Smooth muscle cell (in vitro differentiated cells): Measurements from ENCODE around the gene OLIG3. TPM values are rescaled to one million over a fixed set of nuclear protein-coding genes. Genes with fewer than 3 reads are reported as not detected.

Experiments used
- DNase-seq: peaks from one replicate; lab custom pipeline; 2025; ENCODE audit not compliant: unreplicated experiment; lab: John Stamatoyannopoulos, UW
- H2AFZ ChIP-seq: fragments of 200-600 bp; sonication (generic); 2 replicates; pipeline ENCODE4 v1.6.0; 2016; ENCODE audit warnings: antibody characterized with exemption, low read depth, mild to moderate bottlenecking
- H3F3A ChIP-seq: fragments of 200-600 bp; sonication (generic); 2 replicates; pipeline ENCODE4 v1.6.0; 2017; ENCODE audit warnings: antibody characterized with exemption, low read depth
- H3K27ac ChIP-seq: fragments of 200-600 bp; sonication (generic); 2 replicates; pipeline ENCODE4 v1.5.1; 2016; ENCODE audit warnings: low read depth, mild to moderate bottlenecking
- H3K27me3 ChIP-seq: fragments of 200-600 bp; sonication (generic); 2 replicates; pipeline ENCODE4 v1.6.1; 2016; ENCODE audit warnings: low read depth, mild to moderate bottlenecking
- H3K36me3 ChIP-seq: fragments of 200-600 bp; sonication (generic); 2 replicates; pipeline ENCODE4 v1.5.1; 2016; ENCODE audit warnings: low read depth
- H3K4me1 ChIP-seq: fragments of 200-600 bp; sonication (generic); 2 replicates; pipeline ENCODE4 v1.5.1; 2016; ENCODE audit warnings: low read depth
- H3K4me2 ChIP-seq: fragments of 200-600 bp; sonication (generic); 2 replicates; pipeline ENCODE4 v1.6.0; 2016; ENCODE audit warnings: mild to moderate bottlenecking
- H3K4me3 ChIP-seq: fragments of 200-600 bp; sonication (generic); 2 replicates; pipeline ENCODE4 v1.5.1; 2016; ENCODE audit warnings: mild to moderate bottlenecking
- H3K79me2 ChIP-seq: fragments of 200-600 bp; sonication (generic); 2 replicates; pipeline ENCODE4 v1.6.0; 2016; ENCODE audit warnings: low read depth, mild to moderate bottlenecking
- H3K9ac ChIP-seq: fragments of 200-600 bp; sonication (generic); 2 replicates; pipeline ENCODE4 v1.6.0; 2016; ENCODE audit warnings: low read depth
- H3K9me3 ChIP-seq: fragments of 200-600 bp; sonication (generic); replicated peaks from 2 replicates; pipeline ENCODE4 v1.5.1; 2016; ENCODE audit warnings: low read depth
- H4K20me1 ChIP-seq: fragments of 200-600 bp; sonication (generic); 2 replicates; pipeline ENCODE4 v1.6.0; 2016; ENCODE audit warnings: low read depth
- WGBS: methylation state at CpG from one replicate; pipeline ENCODE4 v1.1.7; 2016; ENCODE audit warnings: low lambda C conversion rate; 5-methylcytosine and 5-hydroxymethylcytosine counted together
- polyA plus RNA-seq: library from polyadenylated mRNA; unstranded; fragments of >200 nt; fragmentation: Nextera tagmentation; extraction: Ambion mirVana; gene quantifications from 2 replicates; pipeline ENCODE4 v1.2.1, GENCODE V29; 2016
- total RNA-seq: library from RNA; depleted of rRNA; stranded (reverse); fragments of >200 nt; gene quantifications from 2 replicates; pipeline ENCODE4 v1.2.3, GENCODE V29; 2014
- TF ChIP-seq, protein P1 (sequence below): fragments of 200-600 bp; sonication (generic); IDR thresholded peaks from 2 replicates; pipeline ENCODE4 v1.5.1; 2017; ENCODE audit warnings: borderline replicate concordance, mild to moderate bottlenecking, antibody characterized with exemption; ENCODE audit not compliant: insufficient read depth, poor library complexity, severe bottlenecking

The OLIG3 gene
- total and polyA plus RNA-seq, 2 experiments from 2014 or later: not detected

DNA sequence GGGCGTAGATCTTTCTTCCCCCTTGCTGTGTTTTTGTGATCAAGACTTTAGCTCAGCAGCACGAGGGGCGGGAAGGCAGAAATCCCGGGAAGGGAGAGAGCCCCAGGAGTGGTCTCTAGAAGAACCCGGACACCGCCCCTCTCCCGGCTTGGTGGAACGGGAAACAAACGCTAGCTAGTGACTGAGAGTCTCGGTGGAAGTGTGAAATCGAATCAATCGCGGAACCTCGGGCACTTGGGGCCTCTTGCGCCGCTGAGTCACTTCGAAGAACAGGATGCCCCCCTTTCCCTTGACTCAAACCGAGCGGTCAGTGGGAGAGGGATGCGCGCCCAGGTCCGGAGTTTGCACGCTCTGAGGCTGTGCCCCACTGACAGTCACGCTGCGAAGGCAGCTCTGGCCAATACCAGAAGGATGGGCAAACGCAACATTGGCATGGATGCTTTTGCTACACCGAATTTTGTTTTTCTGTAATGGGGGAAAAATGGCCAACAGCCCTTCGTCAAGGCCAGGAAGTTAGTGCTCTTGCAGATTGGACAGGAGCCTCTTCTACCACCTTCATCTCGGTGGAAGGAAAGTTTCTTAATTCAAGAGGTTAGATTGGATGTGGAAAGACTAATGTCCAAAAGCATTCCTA is 1.6 kb upstream of the OLIG3 start:
- Histone ChIP-seq H3K9ac (no peak overlapping the region), H3K27me3 (peaks cover 100% of the 10 kb centered on the region), H3K9me3 (no peaks in the 10 kb centered on the region), H3K4me1 (peaks cover 26% of the 10 kb centered on the region), H3K4me3 (no peak overlapping the region), H3K79me2 (no peaks in the 10 kb centered on the region), H3F3A (no peaks in the 10 kb centered on the region), H3K36me3 (no peaks in the 10 kb centered on the region), H4K20me1 (no peaks in the 10 kb centered on the region), H3K27ac (no peak overlapping the region), H3K4me2 (no peak overlapping the region), H2AFZ (no peak overlapping the region)
- TF ChIP-seq, protein P1, sequence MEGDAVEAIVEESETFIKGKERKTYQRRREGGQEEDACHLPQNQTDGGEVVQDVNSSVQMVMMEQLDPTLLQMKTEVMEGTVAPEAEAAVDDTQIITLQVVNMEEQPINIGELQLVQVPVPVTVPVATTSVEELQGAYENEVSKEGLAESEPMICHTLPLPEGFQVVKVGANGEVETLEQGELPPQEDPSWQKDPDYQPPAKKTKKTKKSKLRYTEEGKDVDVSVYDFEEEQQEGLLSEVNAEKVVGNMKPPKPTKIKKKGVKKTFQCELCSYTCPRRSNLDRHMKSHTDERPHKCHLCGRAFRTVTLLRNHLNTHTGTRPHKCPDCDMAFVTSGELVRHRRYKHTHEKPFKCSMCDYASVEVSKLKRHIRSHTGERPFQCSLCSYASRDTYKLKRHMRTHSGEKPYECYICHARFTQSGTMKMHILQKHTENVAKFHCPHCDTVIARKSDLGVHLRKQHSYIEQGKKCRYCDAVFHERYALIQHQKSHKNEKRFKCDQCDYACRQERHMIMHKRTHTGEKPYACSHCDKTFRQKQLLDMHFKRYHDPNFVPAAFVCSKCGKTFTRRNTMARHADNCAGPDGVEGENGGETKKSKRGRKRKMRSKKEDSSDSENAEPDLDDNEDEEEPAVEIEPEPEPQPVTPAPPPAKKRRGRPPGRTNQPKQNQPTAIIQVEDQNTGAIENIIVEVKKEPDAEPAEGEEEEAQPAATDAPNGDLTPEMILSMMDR: no peak
- DNase-seq: no peak
- under 1% methylated on average over 29 of the region's 29 CpGs for WGBS

DNA sequence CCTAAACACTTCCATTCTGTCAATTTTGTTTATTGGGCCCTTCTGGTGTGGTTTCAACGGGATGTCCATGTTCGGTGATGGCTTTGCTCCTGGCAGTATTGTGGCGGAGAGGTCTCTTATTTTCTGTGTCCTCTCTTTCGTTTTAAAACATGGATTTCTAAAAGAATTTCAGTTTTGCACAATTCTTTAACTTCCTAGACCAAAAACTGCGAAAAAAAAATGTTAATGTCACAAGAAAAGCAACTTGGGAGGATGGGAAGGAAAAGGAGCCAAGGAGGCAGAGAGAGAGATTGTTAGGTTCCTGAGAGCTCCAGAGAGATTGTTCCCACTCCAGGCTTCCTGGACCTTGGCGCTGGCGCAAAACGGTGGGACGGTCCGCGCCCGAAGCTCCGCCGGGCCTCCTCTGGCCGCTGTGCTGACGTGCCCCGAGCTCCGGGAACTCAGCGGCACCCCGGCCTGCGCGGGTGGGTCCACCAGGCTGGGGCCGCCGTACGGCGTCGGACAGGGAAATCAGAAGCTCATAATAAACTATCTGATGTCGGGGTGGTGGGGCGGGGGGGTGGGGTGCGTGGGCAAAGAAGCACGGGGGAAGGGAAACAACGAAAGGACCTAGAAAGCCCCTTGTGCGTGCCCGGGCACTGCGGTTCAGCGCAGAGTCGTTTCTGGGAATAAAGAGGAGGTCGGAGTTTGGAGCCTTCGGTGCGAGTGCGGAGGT is 951 bp upstream of the OLIG3 start:
- Histone ChIP-seq H3K79me2 (no peaks in the 10 kb centered on the region), H3K27me3 (peaks cover 100% of the 10 kb centered on the region), H3K9me3 (no peaks in the 10 kb centered on the region), H2AFZ (no peak overlapping the region), H3K4me2 (peak overlapping the region; percentile 51), H3K4me1 (peaks cover 28% of the 10 kb centered on the region), H3K27ac (no peak overlapping the region), H3F3A (no peaks in the 10 kb centered on the region), H3K36me3 (no peaks in the 10 kb centered on the region), H3K4me3 (no peak overlapping the region), H4K20me1 (no peaks in the 10 kb centered on the region), H3K9ac (no peak overlapping the region)
- DNase-seq: no peak
- TF ChIP-seq, protein P1: no peak
- under 1% methylated on average over 34 of the region's 41 CpGs for WGBS

DNA sequence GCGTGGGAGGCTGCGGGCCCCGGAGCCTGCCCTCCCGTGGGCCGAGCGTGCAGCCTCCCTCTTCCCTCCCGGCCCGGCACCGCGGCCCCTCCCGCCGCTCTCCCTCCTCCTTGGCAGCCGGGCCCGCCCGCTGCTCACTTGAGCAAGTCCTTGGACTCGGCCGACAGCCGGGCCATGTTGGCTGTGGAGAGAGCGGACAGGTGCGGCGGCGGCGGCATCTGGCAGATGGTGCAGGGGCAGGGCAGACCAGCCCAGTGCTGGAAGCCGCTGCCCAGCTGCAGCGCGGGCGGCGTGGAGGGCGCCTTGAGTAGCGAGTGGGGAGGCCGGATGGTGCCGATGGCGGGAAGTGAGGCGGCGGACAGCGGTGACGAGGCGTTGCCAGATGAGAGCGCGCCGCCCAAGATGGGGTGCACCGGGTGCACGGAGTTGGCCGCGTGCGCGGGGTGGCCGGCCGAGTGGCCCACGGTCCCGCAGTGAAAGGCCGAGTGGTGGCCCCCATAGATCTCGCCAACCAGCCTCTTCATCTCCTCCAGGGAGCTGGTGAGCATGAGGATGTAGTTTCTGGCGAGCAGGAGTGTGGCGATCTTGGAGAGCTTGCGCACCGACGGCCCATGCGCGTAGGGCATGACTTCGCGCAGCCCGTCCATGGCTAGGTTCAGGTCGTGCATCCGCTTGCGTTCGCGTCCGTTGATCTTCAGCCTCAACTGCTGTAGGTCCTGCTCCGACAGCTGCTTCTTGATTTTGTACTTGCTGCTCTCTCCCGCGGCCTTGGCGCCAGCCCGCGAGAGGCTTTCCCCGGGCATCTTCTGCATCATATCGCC is 766 bp downstream of the OLIG3 start:
- no peak overlapping the region for H3K9ac ChIP-seq
- 2% methylated on average over 61 of the region's 77 CpGs for WGBS
- H3F3A ChIP-seq: no peaks in the 10 kb centered on the region
- H3K27ac ChIP-seq: no peak overlapping the region
- H3K36me3 ChIP-seq: no peaks in the 10 kb centered on the region
- H3K4me3 ChIP-seq: no peak overlapping the region
- no peaks in the 10 kb centered on the region for H3K79me2 ChIP-seq
- peaks cover 45% of the 10 kb centered on the region for H3K4me1 ChIP-seq
- TF ChIP-seq, protein P1: no peak
- peak overlapping the region; percentile 43 for H3K4me2 ChIP-seq
- H2AFZ ChIP-seq: no peak overlapping the region
- no peak for DNase-seq
- no peaks in the 10 kb centered on the region for H4K20me1 ChIP-seq
- no peaks in the 10 kb centered on the region for H3K9me3 ChIP-seq
- H3K27me3 ChIP-seq: peaks cover 100% of the 10 kb centered on the region
